Transverse colon (tissue), 4 donors: ENCODE measurements around the gene ANKH. TPM values are rescaled to one million over a fixed set of nuclear protein-coding genes. Genes with fewer than 3 reads are reported as not detected.
"Not testable (repeated sequence)": the region's sequence is repeated elsewhere in the genome, so short reads cannot be mapped to it uniquely, and the experiment has no call there.

Experiments
- DNase-seq: peaks from one replicate; pipeline ENCODE4 v3.0.0-alpha.2; 2019
- H3K27ac ChIP-seq, 4 donors: fragments of 200-600 bp; sonication (generic); 2 replicates each; pipeline ENCODE4 v1.5.1; 2016 to 2018; ENCODE audit warnings: inconsistent platforms in 4 of 4
- H3K27me3 ChIP-seq: fragments of 200-600 bp; sonication (generic); 2 replicates; pipeline ENCODE4 v1.5.1; 2017; ENCODE audit warnings: inconsistent platforms
- H3K36me3 ChIP-seq, 4 donors: fragments of 200-600 bp; sonication (generic); 2 replicates each; pipeline ENCODE4 v1.5.1; 2017 to 2019; ENCODE audit warnings: inconsistent platforms in 4 of 4
- H3K4me1 ChIP-seq, 4 donors: fragments of 200-600 bp; sonication (generic); 2 replicates each; pipeline ENCODE4 v1.5.1; 2017 to 2020; ENCODE audit warnings: inconsistent platforms in 4 of 4
- H3K4me3 ChIP-seq, 4 donors: fragments of 200-600 bp; sonication (generic); 1 replicate in 1 of 4; 2 replicates in 3 of 4; pipeline versions ENCODE4 v1.5.1 to v1.6.1; 2017 to 2019; ENCODE audit warnings: inconsistent platforms in 4 of 4
- H3K9me3 ChIP-seq, 2 donors: fragments of 200-600 bp; sonication (generic); 2 replicates each; pipeline ENCODE4 v1.5.1; 2017 to 2019; ENCODE audit warnings: inconsistent platforms in 2 of 2
- EP300 ChIP-seq: sonication (generic); formaldehyde crosslinking; IDR thresholded peaks from one replicate; pipeline ENCODE4 v1.6.1; 2017; ENCODE audit warnings: antibody characterized with exemption, low read depth
- POLR2A ChIP-seq: fragments of 450-650 bp; IDR thresholded peaks from one replicate; pipeline ENCODE4 v1.6.1; 2016; ENCODE audit warnings: antibody characterized with exemption, mild to moderate bottlenecking, moderate library complexity
- POLR2AphosphoS5 ChIP-seq, 3 donors: sonication (generic); formaldehyde crosslinking; IDR thresholded peaks; one replicate each; pipeline ENCODE4 v1.6.1; 2016; ENCODE audit warnings: antibody characterized with exemption in 3 of 3
- WGBS, 2 donors: methylation state at CpG; one replicate each; pipeline ENCODE4 v1.1.5; 2018; ENCODE audit warnings: low coverage in 1 of 2; 5-methylcytosine and 5-hydroxymethylcytosine counted together
- in situ Hi-C, 4 donors: fragments of 200-750 bp; cut with MboI; loops; one replicate each; pipeline versions ENCODE4 v1.15.0 to v1.15.1; 2017; ENCODE audit warnings: low sequenced_read_pairs in 3 of 4, low pct_ligation_motif_present in 1 of 4, low pct_unique_long_range_greater_than_20kb in 1 of 4
- intact Hi-C: fragments of 100-400 bp; cut with DNase I; formaldehyde crosslinking; loops from one replicate; pipeline ENCODE4 v1.15.1; 2023; ENCODE audit warnings: low total_unique reads
- total RNA-seq, 4 donors: library from RNA; depleted of rRNA; stranded (reverse); fragments of >200 nt; gene quantifications; one replicate each; pipeline ENCODE4 v1.1.0, GENCODE V29; 2016
- TF ChIP-seq, protein P1 (sequence below), 5 experiments: fragments of 200-600 bp in 3 of 5; fragments of 450-650 bp in 2 of 5; sonication (generic) in 3 of 5; IDR thresholded peaks; 1 replicate in 2 of 5; 2 replicates in 3 of 5; pipeline ENCODE4 v1.5.1; 2016 to 2017; ENCODE audit warnings: antibody characterized with exemption in 5 of 5, inconsistent platforms in 3 of 5, mild to moderate bottlenecking in 2 of 5, moderate library complexity in 1 of 5

ANKH gene
- total RNA-seq, 4 donors from 2014 or later, result 24.7 to 96.5 (median 69.4) TPM

DNA sequence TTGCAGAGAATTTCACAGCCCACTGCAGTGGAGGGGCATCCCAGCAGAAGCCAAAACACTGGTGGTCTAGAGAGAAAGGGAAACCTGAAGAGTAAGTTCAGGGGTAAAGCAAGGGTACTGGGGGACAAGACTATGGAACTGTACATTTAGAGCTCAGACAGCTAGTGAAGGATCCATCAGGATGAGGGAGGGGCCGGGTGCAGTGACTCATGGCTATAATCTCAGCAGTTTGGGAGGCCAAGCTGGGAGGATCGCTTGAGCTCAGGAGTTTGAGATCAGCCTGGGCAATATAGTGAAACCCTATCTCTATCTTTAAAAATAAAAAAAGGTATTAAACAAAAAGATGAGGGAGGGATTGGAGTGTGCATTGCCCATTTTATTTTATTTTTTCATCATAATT, 7.8 kb upstream of the ANKH start:
- in situ Hi-C loops (loop anchor here in 2 of 4 donors (5.0 to 10.0 kb wide), 2 partner anchors 123 to 125 kb away; no protein-coding TSS in a partner anchor), intact Hi-C loops (no loop called here)
- no peak overlapping the region for H3K27ac ChIP-seq

DNA sequence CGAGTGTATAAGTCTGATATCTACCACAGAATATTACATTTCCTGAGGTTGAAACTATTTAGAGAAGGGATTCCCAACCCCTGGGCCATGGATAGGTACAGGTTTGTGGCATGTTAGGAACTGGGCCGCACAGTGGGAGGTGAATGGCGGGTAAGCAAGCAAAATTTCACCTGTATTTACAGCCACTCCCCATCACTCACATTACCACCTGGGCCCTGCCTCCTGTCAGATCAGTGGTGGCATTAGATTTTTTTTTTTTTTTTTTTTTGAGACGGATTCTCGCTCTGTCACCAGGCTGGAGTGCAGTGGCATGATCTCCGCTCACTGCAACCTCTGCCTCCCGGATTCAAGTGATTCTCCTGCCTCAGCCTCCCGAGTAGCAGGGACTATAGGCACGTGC, 6.6 kb upstream of the ANKH start:
- WGBS, 2 donors, result 93 to 95% methylated on average over 6 to 9 of the region's 9 CpGs

More for the DNA sequence above, 7.8 kb upstream of the ANKH start:
- Histone ChIP-seq H3K36me3 (no peaks in the 10 kb centered on the region), H3K27me3 (no peaks in the 10 kb centered on the region), H3K9me3 (no peaks in the 10 kb centered on the region), H3K4me3 (no peak overlapping the region), H3K4me1 (no peaks in the 10 kb centered on the region)
- DNase-seq, result no peak
- WGBS, 2 donors, result 75 to 87% methylated on average over 2 of the region's 2 CpGs
- TF ChIP-seq, protein P1, sequence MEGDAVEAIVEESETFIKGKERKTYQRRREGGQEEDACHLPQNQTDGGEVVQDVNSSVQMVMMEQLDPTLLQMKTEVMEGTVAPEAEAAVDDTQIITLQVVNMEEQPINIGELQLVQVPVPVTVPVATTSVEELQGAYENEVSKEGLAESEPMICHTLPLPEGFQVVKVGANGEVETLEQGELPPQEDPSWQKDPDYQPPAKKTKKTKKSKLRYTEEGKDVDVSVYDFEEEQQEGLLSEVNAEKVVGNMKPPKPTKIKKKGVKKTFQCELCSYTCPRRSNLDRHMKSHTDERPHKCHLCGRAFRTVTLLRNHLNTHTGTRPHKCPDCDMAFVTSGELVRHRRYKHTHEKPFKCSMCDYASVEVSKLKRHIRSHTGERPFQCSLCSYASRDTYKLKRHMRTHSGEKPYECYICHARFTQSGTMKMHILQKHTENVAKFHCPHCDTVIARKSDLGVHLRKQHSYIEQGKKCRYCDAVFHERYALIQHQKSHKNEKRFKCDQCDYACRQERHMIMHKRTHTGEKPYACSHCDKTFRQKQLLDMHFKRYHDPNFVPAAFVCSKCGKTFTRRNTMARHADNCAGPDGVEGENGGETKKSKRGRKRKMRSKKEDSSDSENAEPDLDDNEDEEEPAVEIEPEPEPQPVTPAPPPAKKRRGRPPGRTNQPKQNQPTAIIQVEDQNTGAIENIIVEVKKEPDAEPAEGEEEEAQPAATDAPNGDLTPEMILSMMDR (IDR thresholded peaks at IDR 0.05), result no peak
- TF ChIP-seq POLR2A, result no peak
- no peak for TF ChIP-seq EP300
- no peak for TF ChIP-seq POLR2AphosphoS5 (IDR thresholded peaks at IDR 0.05)

DNA sequence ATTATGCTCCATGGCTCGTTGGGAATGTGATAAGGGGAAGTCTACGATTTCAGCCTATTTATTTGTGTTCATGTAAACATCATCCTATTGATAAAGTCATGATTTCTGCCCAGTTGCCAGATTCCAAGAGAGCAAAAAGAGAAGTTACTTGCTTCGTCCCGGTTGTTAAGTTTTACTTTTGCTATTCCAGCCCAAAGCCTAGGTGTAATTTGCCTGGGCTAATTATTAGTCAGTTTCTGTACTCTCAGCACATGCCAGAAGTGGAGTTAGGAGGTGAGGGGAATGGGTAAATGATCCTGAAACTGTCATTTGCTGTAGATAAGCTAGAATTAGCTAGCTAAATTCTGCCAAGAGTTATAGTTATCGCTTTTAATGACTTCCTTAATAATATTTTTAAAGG, 4.5 kb upstream of the ANKH start:
- Histone ChIP-seq H3K4me1 (peaks cover 0 to 9% (median 0%) of the 10 kb centered on the region in 4 donors), H3K27me3 (no peaks in the 10 kb centered on the region), H3K9me3 (no peaks in the 10 kb centered on the region), H3K36me3 (no peaks in the 10 kb centered on the region), H3K4me3 (no peak overlapping the region), H3K27ac (no peak overlapping the region)
- TF ChIP-seq POLR2A (no peak), POLR2AphosphoS5 (IDR thresholded peaks at IDR 0.05) (no peak), EP300 (no peak)
- TF ChIP-seq, protein P1 (IDR thresholded peaks at IDR 0.05), result no peak
- in situ Hi-C loops, result loop anchor here in 2 of 4 donors (5.0 to 10.0 kb wide), 2 partner anchors 126 to 129 kb away; no protein-coding TSS in a partner anchor
- WGBS, 2 donors, result 55 to 78% methylated on average over 5 of the region's 5 CpGs
- intact Hi-C loops, result no loop called here
- DNase-seq, result no peak

More for the DNA sequence above, 6.6 kb upstream of the ANKH start:
- H3K27me3 ChIP-seq, H3K4me1 ChIP-seq, intact Hi-C loops, H3K9me3 ChIP-seq, H3K27ac ChIP-seq, H3K4me3 ChIP-seq, DNase-seq, H3K36me3 ChIP-seq: not testable (repeated sequence)
- in situ Hi-C loops, result loop anchor here in 2 of 4 donors (5.0 to 10.0 kb wide), 2 partner anchors 124 to 127 kb away; no protein-coding TSS in a partner anchor

DNA sequence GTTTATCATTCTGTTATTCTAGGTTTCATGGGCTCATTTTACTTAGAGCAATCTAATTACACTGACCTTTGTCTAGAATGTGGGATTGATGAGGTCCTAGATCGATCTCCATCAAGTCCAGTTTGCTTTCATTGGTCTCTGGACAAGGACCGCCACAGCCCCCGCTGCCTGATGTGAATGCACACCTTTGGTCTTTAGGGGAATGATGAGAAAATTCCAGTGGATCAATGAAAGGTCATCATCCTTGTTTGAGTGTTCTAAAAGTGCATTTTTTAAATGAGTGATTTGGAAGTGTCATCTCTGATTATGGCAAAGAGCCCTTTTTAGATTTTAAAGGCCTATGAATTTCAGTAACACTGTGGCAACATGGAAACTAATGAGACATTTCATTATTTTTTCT, 2.2 kb upstream of the ANKH start:
- Histone ChIP-seq H3K27me3 (no peaks in the 10 kb centered on the region), H3K4me3 (no peak overlapping the region), H3K4me1 (peaks cover 0 to 32% (median 12%) of the 10 kb centered on the region in 4 donors), H3K36me3 (no peaks in the 10 kb centered on the region), H3K27ac (no peak overlapping the region), H3K9me3 (no peaks in the 10 kb centered on the region)
- WGBS, 2 donors, result 91 to 94% methylated on average over 3 of the region's 3 CpGs
- TF ChIP-seq, protein P1 (IDR thresholded peaks at IDR 0.05), result no peak
- TF ChIP-seq POLR2A (no peak), EP300 (no peak), POLR2AphosphoS5 (IDR thresholded peaks at IDR 0.05) (no peak)
- intact Hi-C loops (no loop called here), in situ Hi-C loops (loop anchor here in 1 of 4 donors (10.0 kb wide), 1 partner anchor 131 kb away; no protein-coding TSS in a partner anchor)
- DNase-seq, result no peak

DNA sequence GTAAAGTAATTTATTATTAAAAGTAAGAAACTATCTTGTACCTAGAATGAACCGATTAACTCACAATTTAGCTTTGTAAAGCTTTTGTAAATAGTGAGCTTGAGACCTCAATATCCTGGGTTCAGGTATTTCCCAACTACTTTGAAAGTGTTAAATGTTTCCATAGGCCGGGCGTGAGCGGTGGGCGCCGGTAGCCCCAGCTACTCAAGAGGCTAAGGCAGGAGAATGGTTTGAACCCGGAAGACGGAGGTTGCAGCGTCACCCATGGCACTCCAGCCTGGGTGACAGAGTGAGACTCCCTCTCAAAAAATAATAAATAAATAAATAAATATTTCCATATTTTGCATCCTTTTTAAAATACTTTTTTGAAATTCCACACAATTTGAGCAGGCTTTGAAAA, 1.5 kb upstream of the ANKH start:
- peak overlapping the region; percentile 88 to 99 (median 96) for H3K27ac ChIP-seq
- H3K9me3 ChIP-seq, result no peaks in the 10 kb centered on the region
- in situ Hi-C loops, result loop anchor here in 1 of 4 donors (10.0 kb wide), 1 partner anchor 132 kb away; no protein-coding TSS in a partner anchor
- no peak for TF ChIP-seq POLR2A
- TF ChIP-seq EP300, result no peak
- TF ChIP-seq, protein P1 (IDR thresholded peaks at IDR 0.05), result no peak
- no peak for TF ChIP-seq POLR2AphosphoS5 (IDR thresholded peaks at IDR 0.05)
- H3K27me3 ChIP-seq, result no peaks in the 10 kb centered on the region
- H3K36me3 ChIP-seq, result no peaks in the 10 kb centered on the region
- no peak for DNase-seq
- H3K4me3 ChIP-seq, result peak overlapping the region in 3 of 4 donors; percentile 71 to 96 (median 91)
- peaks cover 0 to 39% (median 13%) of the 10 kb centered on the region in 4 donors for H3K4me1 ChIP-seq
- WGBS, 2 donors, result 68 to 80% methylated on average over 9 of the region's 9 CpGs
- intact Hi-C loops, result no loop called here
